ENCODE measurements around the gene USP24. TPM values are rescaled to one million over a fixed set of nuclear protein-coding genes. Genes with fewer than 3 reads are reported as not detected.

Gene USP24
- total and polyA plus RNA-seq, 5 donors from 2014 or later = 5.7 to 60.9 (median 6.3) TPM

DNA sequence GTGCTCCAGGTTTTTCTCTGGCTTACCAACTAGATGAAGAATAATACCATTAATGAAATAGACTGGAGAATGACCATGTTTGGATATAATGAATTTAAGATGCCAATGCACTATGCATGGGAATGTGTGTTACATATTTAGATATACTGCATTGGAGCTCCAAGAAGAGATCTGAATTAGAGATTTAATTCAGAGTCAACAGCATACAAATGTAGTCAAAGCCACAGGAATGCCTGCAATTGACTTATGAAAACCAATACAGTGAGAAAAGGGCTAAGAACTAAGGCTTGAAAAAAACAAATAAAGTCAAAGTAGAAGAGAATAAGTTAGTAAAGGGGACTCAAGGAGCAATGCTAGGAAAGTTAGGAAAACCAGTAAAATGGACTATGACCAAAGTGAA lies 59.1 kb downstream of the USP24 start:
- no peaks in the 10 kb centered on the region for H3K27me3 Mint-ChIP-seq
- DNase-seq (no peak), ATAC-seq (ENCODE audit: low read depth in 2 of 2) (no peak)
- peaks cover 78% of the 10 kb centered on the region for H3K36me3 ChIP-seq (ENCODE audit: control insufficient read depth, insufficient read depth, low read length)
- H3K27me3 ChIP-seq (ENCODE audit: control insufficient read depth, insufficient read depth, low read length) = no peaks in the 10 kb centered on the region
- no peak overlapping the region for H3K4me3 Mint-ChIP-seq
- peaks cover 7 to 28% (median 21%) of the 10 kb centered on the region in 4 donors for H3K4me1 Mint-ChIP-seq
- peaks cover 35% of the 10 kb centered on the region for H3K36me3 Mint-ChIP-seq
- no peaks in the 10 kb centered on the region for H3K9me3 Mint-ChIP-seq
- no peak overlapping the region for H3K27ac ChIP-seq (ENCODE audit: insufficient read depth, low read length, poor library complexity, severe bottlenecking)
- H3K4me3 ChIP-seq (ENCODE audit: low read depth, low read length) = no peak overlapping the region
- no peaks in the 10 kb centered on the region for H3K9me3 ChIP-seq (ENCODE audit: control insufficient read depth in 2 of 2, low read length in 2 of 2)
- peaks cover 17% of the 10 kb centered on the region for H3K4me1 ChIP-seq (ENCODE audit: control insufficient read depth, insufficient read depth, low read length, poor library complexity, severe bottlenecking)
- peak overlapping the region in 2 of 3 donors; percentile 9 to 23 for H3K27ac Mint-ChIP-seq

DNA sequence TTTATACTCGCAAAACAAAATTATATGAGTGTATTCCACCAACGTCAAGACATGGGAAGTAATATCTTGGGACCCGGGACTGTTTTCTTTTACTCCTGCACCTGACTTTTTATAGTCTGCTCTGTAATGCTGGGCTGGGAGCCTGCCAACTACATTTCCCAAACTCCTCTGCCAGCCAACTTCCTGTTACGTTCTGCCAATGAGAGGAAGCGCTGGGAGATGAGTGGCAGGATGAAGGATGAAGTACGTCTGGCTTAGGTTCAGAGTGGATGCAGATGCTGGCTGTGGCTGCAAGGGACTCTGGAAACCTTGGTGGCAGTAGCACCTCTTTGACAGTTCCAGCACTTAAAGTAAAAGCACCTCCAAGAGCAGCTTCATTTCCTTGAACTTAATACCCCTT lies 59.6 kb downstream of the USP24 start:
- Mint-ChIP-seq H3K27me3 (no peaks in the 10 kb centered on the region), H3K36me3 (peaks cover 35% of the 10 kb centered on the region), H3K4me3 (no peak overlapping the region), H3K9me3 (no peaks in the 10 kb centered on the region), H3K4me1 (peaks cover 12 to 33% (median 26%) of the 10 kb centered on the region in 4 donors), H3K27ac (peak overlapping the region in 2 of 3 donors; percentile 9 to 23)
- Histone ChIP-seq H3K4me3 (ENCODE audit: low read depth, low read length) (no peak overlapping the region), H3K9me3 (ENCODE audit: control insufficient read depth in 2 of 2, low read length in 2 of 2) (no peaks in the 10 kb centered on the region), H3K4me1 (ENCODE audit: control insufficient read depth, insufficient read depth, low read length, poor library complexity, severe bottlenecking) (peaks cover 20% of the 10 kb centered on the region), H3K27me3 (ENCODE audit: control insufficient read depth, insufficient read depth, low read length) (no peaks in the 10 kb centered on the region), H3K36me3 (ENCODE audit: control insufficient read depth, insufficient read depth, low read length) (peaks cover 74% of the 10 kb centered on the region), H3K27ac (ENCODE audit: insufficient read depth, low read length, poor library complexity, severe bottlenecking) (no peak overlapping the region)
- ATAC-seq (ENCODE audit: low read depth in 2 of 2) (no peak), DNase-seq (peak in 1 of 3 donors; percentile 9)

DNA sequence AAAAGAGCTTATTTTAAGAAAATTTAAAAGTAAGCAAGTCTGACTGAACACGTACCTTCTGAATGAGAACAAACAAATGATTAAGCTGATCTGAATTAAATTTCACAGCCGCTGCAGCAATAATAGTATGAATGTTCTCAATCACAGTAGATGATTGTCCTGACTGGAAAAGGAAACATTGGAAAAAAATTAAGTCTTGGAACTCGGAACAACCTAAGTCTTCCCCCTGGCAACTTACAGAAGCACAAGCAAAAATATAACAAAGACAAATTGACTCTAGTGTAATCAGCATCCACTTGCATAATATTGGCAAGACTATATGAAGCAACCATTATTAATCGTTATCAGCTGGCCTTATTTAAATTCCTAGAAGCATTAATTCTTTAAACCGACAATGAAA lies 60.5 kb downstream of the USP24 start:
- Histone ChIP-seq H3K4me1 (ENCODE audit: control insufficient read depth, insufficient read depth, low read length, poor library complexity, severe bottlenecking) (peaks cover 20% of the 10 kb centered on the region), H3K36me3 (ENCODE audit: control insufficient read depth, insufficient read depth, low read length) (peaks cover 67% of the 10 kb centered on the region), H3K4me3 (ENCODE audit: low read depth, low read length) (no peak overlapping the region), H3K27ac (ENCODE audit: insufficient read depth, low read length, poor library complexity, severe bottlenecking) (no peak overlapping the region), H3K9me3 (ENCODE audit: control insufficient read depth in 2 of 2, low read length in 2 of 2) (no peaks in the 10 kb centered on the region), H3K27me3 (ENCODE audit: control insufficient read depth, insufficient read depth, low read length) (no peaks in the 10 kb centered on the region)
- no peak for DNase-seq
- H3K4me1 Mint-ChIP-seq = peaks cover 12 to 36% (median 26%) of the 10 kb centered on the region in 4 donors
- H3K27me3 Mint-ChIP-seq = no peaks in the 10 kb centered on the region
- peak overlapping the region in 2 of 3 donors; percentile 5 to 20 for H3K27ac Mint-ChIP-seq
- no peaks in the 10 kb centered on the region for H3K9me3 Mint-ChIP-seq
- no peak overlapping the region for H3K4me3 Mint-ChIP-seq
- no peak for ATAC-seq (ENCODE audit: low read depth in 2 of 2)
- peaks cover 37% of the 10 kb centered on the region for H3K36me3 Mint-ChIP-seq

- Histone ChIP-seq H3K36me3 (ENCODE audit: control insufficient read depth, insufficient read depth, low read length) (peaks cover 60% of the 10 kb centered on the region), H3K27ac (ENCODE audit: insufficient read depth, low read length, poor library complexity, severe bottlenecking) (no peak overlapping the region), H3K4me3 (ENCODE audit: low read depth, low read length) (no peak overlapping the region), H3K4me1 (ENCODE audit: control insufficient read depth, insufficient read depth, low read length, poor library complexity, severe bottlenecking) (peaks cover 20% of the 10 kb centered on the region), H3K9me3 (ENCODE audit: control insufficient read depth in 2 of 2, low read length in 2 of 2) (no peaks in the 10 kb centered on the region), H3K27me3 (ENCODE audit: control insufficient read depth, insufficient read depth, low read length) (no peaks in the 10 kb centered on the region)
- no peak for ATAC-seq (ENCODE audit: low read depth in 2 of 2)
- H3K36me3 Mint-ChIP-seq = peaks cover 32% of the 10 kb centered on the region
- no peak for DNase-seq
- peak overlapping the region; percentile 67 to 91 (median 82) for H3K27ac Mint-ChIP-seq
- no peaks in the 10 kb centered on the region for H3K27me3 Mint-ChIP-seq
- no peak overlapping the region for H3K4me3 Mint-ChIP-seq
- peaks cover 12 to 38% (median 26%) of the 10 kb centered on the region in 4 donors for H3K4me1 Mint-ChIP-seq
- no peaks in the 10 kb centered on the region for H3K9me3 Mint-ChIP-seq
These were observed 62.1 kb downstream of the USP24 start for GRCh38 chr1:55153031-55153430.

- Mint-ChIP-seq H3K9me3 (no peaks in the 10 kb centered on the region), H3K36me3 (peaks cover 36% of the 10 kb centered on the region), H3K27me3 (no peaks in the 10 kb centered on the region), H3K27ac (peak overlapping the region; percentile 67 to 95 (median 91)), H3K4me3 (peak overlapping the region; percentile 44 to 79 (median 62)), H3K4me1 (peaks cover 8 to 42% (median 26%) of the 10 kb centered on the region in 4 donors)
- Histone ChIP-seq H3K4me1 (ENCODE audit: control insufficient read depth, insufficient read depth, low read length, poor library complexity, severe bottlenecking) (peaks cover 20% of the 10 kb centered on the region), H3K4me3 (ENCODE audit: low read depth, low read length) (peak overlapping the region; percentile 64), H3K9me3 (ENCODE audit: control insufficient read depth in 2 of 2, low read length in 2 of 2) (no peaks in the 10 kb centered on the region), H3K27ac (ENCODE audit: insufficient read depth, low read length, poor library complexity, severe bottlenecking) (peak overlapping the region; percentile 73), H3K27me3 (ENCODE audit: control insufficient read depth, insufficient read depth, low read length) (no peaks in the 10 kb centered on the region), H3K36me3 (ENCODE audit: control insufficient read depth, insufficient read depth, low read length) (peaks cover 59% of the 10 kb centered on the region)
- peak in 2 of 3 donors; percentile 32 to 80 for DNase-seq
- ATAC-seq (ENCODE audit: low read depth in 2 of 2) = peak; percentile 84 to 90
These were observed 64.1 kb downstream of the USP24 start for GRCh38 chr1:55150880-55151588.

GRCh38 chr1:55148676-55149075 lies 66.5 kb downstream of the USP24 start:
- H3K27me3 ChIP-seq (ENCODE audit: control insufficient read depth, insufficient read depth, low read length) = no peaks in the 10 kb centered on the region
- no peak for DNase-seq
- H3K4me3 ChIP-seq (ENCODE audit: low read depth, low read length) = no peak overlapping the region
- Mint-ChIP-seq H3K36me3 (peaks cover 27% of the 10 kb centered on the region), H3K4me1 (peaks cover 8 to 40% (median 24%) of the 10 kb centered on the region in 4 donors), H3K4me3 (no peak overlapping the region), H3K27ac (peak overlapping the region in 1 of 3 donors; percentile 82), H3K9me3 (peaks cover 0 to 3% (median 0%) of the 10 kb centered on the region in 7 donors), H3K27me3 (no peaks in the 10 kb centered on the region)
- peaks cover 20% of the 10 kb centered on the region for H3K4me1 ChIP-seq (ENCODE audit: control insufficient read depth, insufficient read depth, low read length, poor library complexity, severe bottlenecking)
- H3K9me3 ChIP-seq (ENCODE audit: control insufficient read depth in 2 of 2, low read length in 2 of 2) = no peaks in the 10 kb centered on the region
- ATAC-seq (ENCODE audit: low read depth in 2 of 2) = no peak
- H3K27ac ChIP-seq (ENCODE audit: insufficient read depth, low read length, poor library complexity, severe bottlenecking) = no peak overlapping the region
- peaks cover 58% of the 10 kb centered on the region for H3K36me3 ChIP-seq (ENCODE audit: control insufficient read depth, insufficient read depth, low read length)

GRCh38 chr1:55147524-55147923 lies 67.6 kb downstream of the USP24 start:
- Histone ChIP-seq H3K36me3 (ENCODE audit: control insufficient read depth, insufficient read depth, low read length) (peaks cover 60% of the 10 kb centered on the region), H3K27ac (ENCODE audit: insufficient read depth, low read length, poor library complexity, severe bottlenecking) (no peak overlapping the region), H3K4me3 (ENCODE audit: low read depth, low read length) (no peak overlapping the region), H3K4me1 (ENCODE audit: control insufficient read depth, insufficient read depth, low read length, poor library complexity, severe bottlenecking) (peaks cover 18% of the 10 kb centered on the region), H3K27me3 (ENCODE audit: control insufficient read depth, insufficient read depth, low read length) (no peaks in the 10 kb centered on the region), H3K9me3 (ENCODE audit: control insufficient read depth in 2 of 2, low read length in 2 of 2) (no peaks in the 10 kb centered on the region)
- Mint-ChIP-seq H3K4me3 (no peak overlapping the region), H3K27ac (peak overlapping the region in 1 of 3 donors; percentile 68), H3K9me3 (peaks cover 0 to 3% (median 0%) of the 10 kb centered on the region in 7 donors), H3K27me3 (no peaks in the 10 kb centered on the region), H3K36me3 (peaks cover 29% of the 10 kb centered on the region), H3K4me1 (peaks cover 8 to 31% (median 20%) of the 10 kb centered on the region in 4 donors)
- ATAC-seq (ENCODE audit: low read depth in 2 of 2) (no peak), DNase-seq (no peak)

DNA sequence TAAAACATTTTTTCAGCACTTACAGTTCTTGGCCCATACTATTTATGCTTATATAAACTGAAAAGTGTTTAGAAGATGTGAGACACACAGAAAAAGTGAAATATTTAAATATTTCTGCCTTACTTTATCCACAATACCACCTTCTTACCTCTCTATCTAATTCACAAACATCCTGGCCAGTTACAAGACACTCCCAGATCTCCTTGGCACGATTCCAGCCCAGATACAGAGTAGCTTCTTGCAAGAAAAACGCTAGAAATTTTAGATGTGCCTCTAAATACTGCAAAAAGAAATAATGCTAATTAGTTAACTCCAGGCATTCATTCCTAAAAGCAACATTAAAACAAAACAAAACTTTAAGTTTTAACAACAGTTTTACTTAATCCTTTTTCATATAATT lies 68.4 kb downstream of the USP24 start:
- Mint-ChIP-seq H3K36me3 (peaks cover 33% of the 10 kb centered on the region), H3K4me1 (peaks cover 8 to 24% (median 15%) of the 10 kb centered on the region in 4 donors), H3K4me3 (no peak overlapping the region), H3K27me3 (no peaks in the 10 kb centered on the region), H3K9me3 (peaks cover 0 to 3% (median 0%) of the 10 kb centered on the region in 7 donors), H3K27ac (peak overlapping the region in 2 of 3 donors; percentile 68)
- peaks cover 10% of the 10 kb centered on the region for H3K4me1 ChIP-seq (ENCODE audit: control insufficient read depth, insufficient read depth, low read length, poor library complexity, severe bottlenecking)
- no peak overlapping the region for H3K27ac ChIP-seq (ENCODE audit: insufficient read depth, low read length, poor library complexity, severe bottlenecking)
- ATAC-seq (ENCODE audit: low read depth in 2 of 2) (no peak), DNase-seq (no peak)
- peaks cover 68% of the 10 kb centered on the region for H3K36me3 ChIP-seq (ENCODE audit: control insufficient read depth, insufficient read depth, low read length)
- H3K27me3 ChIP-seq (ENCODE audit: control insufficient read depth, insufficient read depth, low read length) = no peaks in the 10 kb centered on the region
- H3K9me3 ChIP-seq (ENCODE audit: control insufficient read depth in 2 of 2, low read length in 2 of 2) = no peaks in the 10 kb centered on the region
- no peak overlapping the region for H3K4me3 ChIP-seq (ENCODE audit: low read depth, low read length)
